ENCODE results near the gene CD109. TPM values are rescaled to one million over a fixed set of nuclear protein-coding genes. Genes with fewer than 3 reads are reported as not detected.

The CD109 gene
- polyA plus RNA-seq, 3 donors, result 0.17 to 0.30 (median 0.20) TPM

- DNase-seq, result no peak
- H3K4me1 ChIP-seq (ENCODE audit: control insufficient read depth in 1 of 2, insufficient read depth in 2 of 2, low read length in 2 of 2), result peaks cover 14 to 19% of the 10 kb centered on the region in 2 donors
- intact Hi-C loops (cut with micrococcal nuclease), result no loop called here
- no peak overlapping the region for H2AFZ ChIP-seq (ENCODE audit: insufficient read depth, low read depth, low read length, poor library complexity, severe bottlenecking)
- H3K4me2 ChIP-seq (replicated peaks; ENCODE audit: extremely low read depth, low read length, poor library complexity, severe bottlenecking), result no peak overlapping the region
- H3K4me3 ChIP-seq (replicated peaks in 1 of 3; ENCODE audit: low read depth in 2 of 3, low read length in 3 of 3), result no peak overlapping the region
- Mint-ChIP-seq H3K36me3 (no peaks in the 10 kb centered on the region), H3K27ac (no peak overlapping the region), H3K4me1 (peaks cover 8% of the 10 kb centered on the region), H3K27me3 (ENCODE audit: low read depth in 3 of 3) (peaks cover 0 to 4% (median 0%) of the 10 kb centered on the region in 3 donors), H3K9me3 (no peaks in the 10 kb centered on the region), H3K4me3 (no peak overlapping the region)
- WGBS (ENCODE audit: insufficient coverage), result 95% methylated on average over 5 of the region's 5 CpGs
- H3K27ac ChIP-seq (ENCODE audit: low read depth in 1 of 2, low read length in 2 of 2), result no peak overlapping the region
- H3K27me3 ChIP-seq (ENCODE audit: control insufficient read depth in 2 of 2, insufficient read depth in 2 of 2, low read length in 2 of 2), result no peaks in the 10 kb centered on the region
- H3K79me2 ChIP-seq (ENCODE audit: insufficient read depth, low read length), result no peaks in the 10 kb centered on the region
- no peaks in the 10 kb centered on the region for H3K9me3 ChIP-seq (replicated peaks in 1 of 2; ENCODE audit: control insufficient read depth in 1 of 2, insufficient read depth in 1 of 2, low read length in 2 of 2)
- H3K9ac ChIP-seq (ENCODE audit: insufficient read depth, low read length, poor library complexity, severe bottlenecking), result no peak overlapping the region
- H4K20me1 ChIP-seq (ENCODE audit: insufficient read depth, low read length), result no peaks in the 10 kb centered on the region
- TF ChIP-seq, protein P1, sequence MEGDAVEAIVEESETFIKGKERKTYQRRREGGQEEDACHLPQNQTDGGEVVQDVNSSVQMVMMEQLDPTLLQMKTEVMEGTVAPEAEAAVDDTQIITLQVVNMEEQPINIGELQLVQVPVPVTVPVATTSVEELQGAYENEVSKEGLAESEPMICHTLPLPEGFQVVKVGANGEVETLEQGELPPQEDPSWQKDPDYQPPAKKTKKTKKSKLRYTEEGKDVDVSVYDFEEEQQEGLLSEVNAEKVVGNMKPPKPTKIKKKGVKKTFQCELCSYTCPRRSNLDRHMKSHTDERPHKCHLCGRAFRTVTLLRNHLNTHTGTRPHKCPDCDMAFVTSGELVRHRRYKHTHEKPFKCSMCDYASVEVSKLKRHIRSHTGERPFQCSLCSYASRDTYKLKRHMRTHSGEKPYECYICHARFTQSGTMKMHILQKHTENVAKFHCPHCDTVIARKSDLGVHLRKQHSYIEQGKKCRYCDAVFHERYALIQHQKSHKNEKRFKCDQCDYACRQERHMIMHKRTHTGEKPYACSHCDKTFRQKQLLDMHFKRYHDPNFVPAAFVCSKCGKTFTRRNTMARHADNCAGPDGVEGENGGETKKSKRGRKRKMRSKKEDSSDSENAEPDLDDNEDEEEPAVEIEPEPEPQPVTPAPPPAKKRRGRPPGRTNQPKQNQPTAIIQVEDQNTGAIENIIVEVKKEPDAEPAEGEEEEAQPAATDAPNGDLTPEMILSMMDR (IDR thresholded peaks at IDR 0.05), result no peak
- H3K36me3 ChIP-seq (replicated peaks in 1 of 2; ENCODE audit: control insufficient read depth in 1 of 2, insufficient read depth in 2 of 2, low read length in 2 of 2), result no peaks in the 10 kb centered on the region
Observed at GRCh38 chr6:73742433-73742832, 46.4 kb downstream of the CD109 start.

DNA sequence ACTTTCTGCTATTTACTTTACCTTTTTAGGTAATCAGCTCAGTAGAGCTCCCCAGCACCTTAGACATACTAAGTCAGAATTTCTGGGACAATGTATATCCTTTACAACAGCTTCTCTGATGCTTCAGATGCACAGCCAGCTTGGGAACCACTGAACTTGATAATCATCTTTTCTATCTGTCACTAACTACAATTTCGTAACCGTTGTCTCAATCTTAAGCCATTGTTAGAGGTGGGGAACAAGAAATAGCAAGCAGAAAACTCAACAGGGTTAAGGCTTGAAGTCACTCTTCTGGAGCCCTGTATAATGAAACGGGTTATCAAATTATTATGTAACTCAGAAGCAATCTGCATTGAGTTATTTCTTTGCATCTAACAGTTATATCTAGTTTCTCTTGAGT is 47.1 kb downstream of the CD109 start:
- Mint-ChIP-seq H3K27me3 (ENCODE audit: low read depth in 3 of 3) (peaks cover 0 to 4% (median 0%) of the 10 kb centered on the region in 3 donors), H3K36me3 (no peaks in the 10 kb centered on the region), H3K4me1 (peaks cover 8% of the 10 kb centered on the region), H3K9me3 (no peaks in the 10 kb centered on the region), H3K27ac (no peak overlapping the region), H3K4me3 (no peak overlapping the region)
- WGBS (ENCODE audit: insufficient coverage), result no CpG with 5 or more reads among the region's 3 CpGs
- Histone ChIP-seq H3K27me3 (ENCODE audit: control insufficient read depth in 2 of 2, insufficient read depth in 2 of 2, low read length in 2 of 2) (no peaks in the 10 kb centered on the region), H3K27ac (ENCODE audit: low read depth in 1 of 2, low read length in 2 of 2) (no peak overlapping the region), H3K9ac (ENCODE audit: insufficient read depth, low read length, poor library complexity, severe bottlenecking) (no peak overlapping the region), H3K4me3 (replicated peaks in 1 of 3; ENCODE audit: low read depth in 2 of 3, low read length in 3 of 3) (no peak overlapping the region), H3K4me2 (replicated peaks; ENCODE audit: extremely low read depth, low read length, poor library complexity, severe bottlenecking) (no peak overlapping the region), H3K36me3 (replicated peaks in 1 of 2; ENCODE audit: control insufficient read depth in 1 of 2, insufficient read depth in 2 of 2, low read length in 2 of 2) (no peaks in the 10 kb centered on the region), H3K4me1 (ENCODE audit: control insufficient read depth in 1 of 2, insufficient read depth in 2 of 2, low read length in 2 of 2) (peaks cover 18 to 26% of the 10 kb centered on the region in 2 donors), H3K79me2 (ENCODE audit: insufficient read depth, low read length) (no peaks in the 10 kb centered on the region), H3K9me3 (replicated peaks in 1 of 2; ENCODE audit: control insufficient read depth in 1 of 2, insufficient read depth in 1 of 2, low read length in 2 of 2) (no peaks in the 10 kb centered on the region), H4K20me1 (ENCODE audit: insufficient read depth, low read length) (no peaks in the 10 kb centered on the region), H2AFZ (ENCODE audit: insufficient read depth, low read depth, low read length, poor library complexity, severe bottlenecking) (no peak overlapping the region)
- DNase-seq, result no peak
- intact Hi-C loops (cut with micrococcal nuclease), result no loop called here
- TF ChIP-seq, protein P1 (IDR thresholded peaks at IDR 0.05), result no peak

All from CD14-positive monocyte (primary cell).